ENCODE measurements around the gene WTIP.
"Not testable (repeated sequence)": the region's sequence is repeated elsewhere in the genome, so short reads cannot be mapped to it uniquely, and the experiment has no call there.

WTIP gene

DNA sequence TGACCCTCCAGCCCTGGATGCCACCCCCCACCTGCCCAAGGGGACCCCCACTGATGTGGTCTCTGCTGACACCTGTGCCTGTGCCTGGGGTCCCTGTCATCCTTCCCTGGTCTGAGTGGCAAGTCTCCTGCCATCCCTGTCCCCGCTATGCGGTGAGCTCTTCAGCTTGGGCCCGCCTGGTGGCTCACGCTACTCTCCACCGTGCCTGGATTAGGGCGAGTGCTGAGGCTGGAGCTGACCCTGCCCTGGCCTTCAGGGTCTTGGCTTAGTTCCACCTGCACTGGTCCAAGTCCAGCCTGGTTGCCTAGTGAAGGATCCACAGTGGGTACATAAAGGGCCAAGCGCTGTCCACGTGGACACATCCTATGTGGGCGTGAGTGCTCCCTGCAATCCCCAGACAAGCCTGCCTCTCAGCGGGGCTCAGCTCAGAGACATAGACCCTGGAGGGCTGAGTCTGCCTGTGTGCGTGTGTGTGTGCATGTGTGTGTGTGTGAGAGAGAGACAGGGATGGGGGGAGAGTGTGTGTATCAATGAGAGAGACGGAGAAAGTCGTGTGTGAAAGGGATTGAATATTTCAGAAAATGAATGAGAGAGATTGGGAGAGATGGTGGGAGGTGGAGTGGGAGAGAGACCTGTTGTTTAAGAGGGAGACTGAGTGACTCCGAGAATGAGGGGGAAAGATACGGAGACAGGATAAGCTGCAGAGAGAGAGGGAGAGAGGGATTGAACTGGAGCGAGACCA lies 22.1 kb downstream of the WTIP start:
- no peak for DNase-seq (ENCODE audit: low read depth in 2 of 2)

GRCh38 chr19:34504273-34504808 lies 22.8 kb downstream of the WTIP start:
- DNase-seq (ENCODE audit: low read depth in 2 of 2): no peak

- no peak for DNase-seq (ENCODE audit: low read depth in 2 of 2)
Observed at GRCh38 chr19:34504809-34505291, 23.3 kb downstream of the WTIP start.

- DNase-seq (ENCODE audit: low read depth in 2 of 2): no peak
Observed at GRCh38 chr19:34505321-34506025, 23.9 kb downstream of the WTIP start.

- no peak for DNase-seq (ENCODE audit: low read depth in 2 of 2)
Observed at GRCh38 chr19:34506026-34506370, 24.4 kb downstream of the WTIP start.

DNA sequence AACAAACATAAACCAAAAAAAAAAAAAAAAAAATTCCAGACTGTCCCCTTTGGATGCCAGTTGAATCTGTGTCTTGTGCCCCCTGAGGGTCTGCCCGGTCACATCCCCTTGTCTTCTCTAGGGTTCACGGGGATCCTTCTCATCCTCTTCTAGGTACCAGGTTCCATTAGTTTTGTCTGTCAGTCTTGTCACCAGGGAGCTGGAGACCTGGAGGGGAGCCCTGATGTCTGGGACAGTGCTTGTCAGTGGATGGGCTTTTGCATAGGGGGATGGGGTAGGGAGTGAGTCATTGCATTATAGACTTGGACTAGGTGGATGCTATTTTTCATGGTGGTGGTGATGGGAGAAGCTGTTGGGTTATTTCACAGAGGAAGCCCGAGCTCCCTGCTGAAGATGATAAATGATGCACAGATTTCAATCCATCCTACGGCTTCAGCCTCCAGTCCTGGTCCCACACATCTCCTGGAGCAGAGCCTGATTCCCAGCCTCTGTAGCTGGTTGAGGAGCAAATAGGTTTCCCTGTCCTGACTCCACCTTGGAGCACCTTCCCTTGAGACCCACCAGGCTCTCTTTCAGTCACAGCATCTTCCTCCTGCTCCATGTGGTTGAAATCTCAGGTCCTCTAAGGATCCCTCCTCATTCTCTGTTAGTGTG lies 26.0 kb downstream of the WTIP start:
- DNase-seq (ENCODE audit: low read depth in 2 of 2): no peak

- DNase-seq (ENCODE audit: low read depth in 2 of 2): no peak
Observed at GRCh38 chr19:34508540-34508939, 27.0 kb downstream of the WTIP start.

DNA sequence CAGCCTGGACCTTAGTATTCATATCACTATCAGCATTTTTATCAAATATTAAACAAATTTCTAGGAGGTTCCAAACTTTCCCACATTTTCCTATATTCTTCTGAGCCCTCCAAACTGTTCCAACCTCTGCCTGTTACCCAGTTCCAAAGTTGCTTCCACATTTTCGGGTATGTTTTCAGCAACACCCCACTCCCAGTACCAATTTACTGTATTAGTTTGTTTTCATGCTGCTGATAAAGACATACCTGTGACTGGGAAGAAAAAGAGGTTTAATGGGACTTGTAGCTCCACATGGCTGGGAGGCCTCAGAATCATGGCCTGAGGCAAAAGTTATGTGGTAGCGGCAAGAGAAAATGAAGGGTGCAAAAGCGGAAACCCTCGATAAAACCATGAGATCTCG lies 29.3 kb downstream of the WTIP start:
- not testable (repeated sequence) for DNase-seq (ENCODE audit: low read depth in 2 of 2)

DNA sequence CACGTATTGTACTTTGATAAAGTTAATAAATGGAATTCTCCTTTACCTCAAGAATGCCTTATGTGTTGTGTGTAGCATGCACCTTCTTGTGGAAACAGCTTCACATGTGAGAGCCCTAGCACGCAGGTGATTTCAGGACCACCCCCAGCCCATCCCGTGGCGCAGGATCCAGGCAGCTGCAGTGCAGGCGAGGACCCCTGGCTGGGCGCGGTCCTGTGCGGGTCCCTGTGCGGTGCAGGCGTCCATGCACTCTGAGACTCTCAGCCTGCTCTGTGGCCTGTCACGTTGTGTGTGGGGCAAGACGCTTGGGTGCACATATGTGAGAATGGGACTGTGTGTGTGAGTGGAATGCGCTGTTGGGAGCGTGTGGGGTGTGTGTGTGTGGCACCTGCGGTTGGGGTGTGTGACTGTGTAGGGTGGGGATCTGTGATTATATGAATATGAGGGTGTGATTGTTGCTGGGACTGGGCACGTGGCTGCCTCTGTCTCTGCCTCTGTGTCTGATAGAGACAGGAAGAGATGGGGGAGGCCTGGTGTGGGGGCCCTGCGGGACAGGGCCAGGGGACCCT lies 30.8 kb downstream of the WTIP start:
- DNase-seq (ENCODE audit: low read depth in 2 of 2): no peak

- no peak for DNase-seq (ENCODE audit: low read depth in 2 of 2)
Observed at GRCh38 chr19:34513767-34514166, 32.2 kb downstream of the WTIP start.

DNA sequence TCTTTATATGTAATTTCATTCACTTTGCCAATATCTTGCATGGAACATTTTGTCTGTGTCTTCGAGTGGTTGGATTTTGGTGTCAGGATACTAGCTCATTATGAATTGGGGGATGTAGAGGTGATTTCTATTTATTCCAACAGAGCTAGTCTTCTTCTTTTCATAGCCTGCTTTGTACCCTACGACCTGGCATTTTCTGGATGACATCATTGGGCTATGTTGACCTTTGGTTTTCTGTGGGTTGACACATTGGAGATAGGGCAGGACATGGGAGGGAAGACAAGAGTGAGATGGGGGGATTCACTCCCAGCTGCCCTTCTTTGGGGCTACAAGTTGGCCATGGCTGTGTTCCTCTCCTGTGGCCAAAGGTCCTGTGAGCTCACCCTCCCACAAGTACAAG lies 38.0 kb downstream of the WTIP start:
- DNase-seq (ENCODE audit: low read depth in 2 of 2): no peak

GRCh38 chr19:34523408-34523807 lies 41.9 kb downstream of the WTIP start:
- no peak for DNase-seq (ENCODE audit: low read depth in 2 of 2)

GRCh38 chr19:34525001-34525400 lies 43.4 kb downstream of the WTIP start:
- no peak for DNase-seq (ENCODE audit: low read depth in 2 of 2)

- DNase-seq (ENCODE audit: low read depth in 2 of 2): no peak
Observed at GRCh38 chr19:34534206-34534605, 52.6 kb downstream of the WTIP start.

DNA sequence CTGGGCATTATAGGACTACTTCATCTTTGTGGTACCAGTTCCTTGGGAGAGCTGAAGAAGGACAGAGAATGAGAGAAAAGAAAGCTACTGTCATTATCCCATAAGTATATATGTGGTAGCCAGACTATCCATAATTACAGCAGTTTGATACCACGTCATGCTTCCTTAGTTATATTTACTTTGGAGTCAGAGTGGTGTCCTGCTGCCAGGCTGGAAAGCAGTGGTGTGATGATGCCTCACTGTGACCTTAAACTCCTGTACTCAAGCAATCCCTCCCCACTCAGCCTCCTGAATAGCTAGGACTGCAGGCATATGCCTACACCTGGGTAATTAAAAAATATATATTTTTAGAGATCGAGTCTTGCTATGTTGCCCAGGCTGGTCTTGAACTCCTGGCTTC lies 57.8 kb downstream of the WTIP start:
- no peak for DNase-seq (ENCODE audit: low read depth in 2 of 2)

DNA sequence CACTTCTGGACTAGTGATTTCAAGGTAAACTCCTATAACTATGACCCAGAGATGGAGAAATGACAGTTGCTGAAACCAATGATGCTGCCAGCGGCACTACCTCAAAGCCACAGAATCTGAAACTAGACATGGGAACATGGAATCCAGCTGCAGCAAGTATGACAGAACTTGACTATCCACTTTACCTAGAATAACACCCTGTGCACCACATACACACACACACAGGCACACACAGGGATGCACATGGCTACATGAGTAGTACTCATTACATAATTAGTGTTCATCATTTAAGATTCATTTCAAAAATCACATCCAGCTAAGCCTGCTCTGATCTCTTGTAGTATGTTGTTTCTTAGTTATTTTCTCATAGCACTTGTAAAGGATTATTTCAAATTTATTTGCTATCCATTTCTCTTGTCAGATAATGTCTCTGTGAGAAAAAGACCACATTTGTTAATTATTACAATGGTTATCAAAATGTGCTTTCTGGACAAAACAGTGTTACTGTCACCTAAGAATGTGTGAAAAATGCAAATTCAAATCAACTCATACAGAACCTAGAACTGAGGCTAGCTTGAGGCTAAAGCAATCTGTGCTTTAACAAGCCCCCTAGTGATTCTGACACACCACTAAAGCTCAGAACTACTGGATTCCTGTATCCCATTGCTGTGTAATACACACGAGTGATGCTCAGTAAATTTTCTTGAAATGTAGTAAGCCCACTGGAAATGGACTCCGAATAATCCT lies 59.4 kb downstream of the WTIP start:
- no peak for DNase-seq (ENCODE audit: low read depth in 2 of 2)

GRCh38 chr19:34549833-34550232 lies 68.3 kb downstream of the WTIP start:
- DNase-seq (ENCODE audit: low read depth in 2 of 2): no peak

GRCh38 chr19:34555447-34555846 lies 73.9 kb downstream of the WTIP start:
- DNase-seq (ENCODE audit: low read depth in 2 of 2): no peak

DNA sequence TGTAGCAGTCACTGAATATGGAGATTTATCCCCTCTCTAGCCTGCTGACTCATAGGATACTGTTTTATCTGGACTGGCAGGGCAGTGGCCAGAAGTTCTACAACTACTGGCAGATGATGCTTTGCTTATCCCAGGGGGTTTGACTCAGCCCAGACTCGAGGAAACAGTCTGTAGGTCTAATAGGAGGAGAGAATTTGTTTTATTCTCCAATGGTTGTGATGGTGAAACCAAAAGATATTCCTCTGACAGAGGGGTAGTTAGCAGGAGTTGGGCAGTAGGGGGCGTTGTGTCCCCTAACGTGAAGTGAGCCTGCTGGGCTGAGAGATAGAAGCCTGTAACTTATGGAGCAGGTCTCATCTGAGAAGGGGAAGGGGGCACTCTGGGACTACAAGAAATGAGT lies 74.9 kb downstream of the WTIP start:
- no peak for DNase-seq (ENCODE audit: low read depth in 2 of 2)

- DNase-seq (ENCODE audit: low read depth in 2 of 2): no peak
Observed at GRCh38 chr19:34559045-34559444, 77.5 kb downstream of the WTIP start.

DNA sequence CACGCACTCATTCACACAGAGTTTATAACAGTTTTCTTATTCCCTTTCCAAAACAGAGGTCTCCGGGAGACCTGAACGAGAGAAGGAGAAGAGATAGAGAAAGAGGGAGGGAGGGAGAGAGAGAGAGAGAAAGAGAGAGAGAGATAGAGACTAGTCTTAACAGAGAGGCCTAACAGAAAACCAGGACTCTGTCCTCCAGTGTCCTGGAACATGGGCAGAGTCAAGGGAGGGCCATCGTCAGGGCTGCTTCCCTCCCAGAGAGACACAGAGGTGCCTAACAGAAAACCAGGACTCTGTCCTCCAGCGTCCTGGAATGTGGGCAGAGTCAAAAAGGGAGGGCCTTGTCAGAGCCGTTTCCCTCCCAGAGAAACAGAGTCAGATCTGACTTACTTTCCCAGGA lies 78.7 kb downstream of the WTIP start:
- no peak for DNase-seq (ENCODE audit: low read depth in 2 of 2)

All from stimulated activated CD8-positive, alpha-beta memory T cell treated with anti-CD3 and anti-CD28 coated beads, Interleukin-15, amount 100 ng/mL, for 48 hours (primary cell).